Coronary artery (tissue), 2 donors: Measurements from ENCODE around the gene SLC35B1.
A peak's percentile ranks its signal among the peaks of the same experiment; 100 is the strongest.

Experiments
- DNase-seq: peaks from one replicate; pipeline ENCODE4 v3.0.0-alpha.2; 2017; ENCODE audit warnings: low spot score
- H3K27ac ChIP-seq, 2 donors: fragments of 200-600 bp; sonication (generic); one replicate each; pipeline ENCODE4 v1.5.1; 2016 to 2019
- H3K4me3 ChIP-seq: fragments of 200-600 bp; sonication (generic); 2 replicates; pipeline ENCODE4 v1.5.1; 2016; ENCODE audit warnings: mild to moderate bottlenecking, moderate library complexity
- TF ChIP-seq, protein P1 (sequence below): fragments of 200-600 bp; sonication (generic); IDR thresholded peaks from one replicate; pipeline ENCODE4 v1.5.1; 2019; ENCODE audit warnings: antibody characterized with exemption

The SLC35B1 gene

DNA sequence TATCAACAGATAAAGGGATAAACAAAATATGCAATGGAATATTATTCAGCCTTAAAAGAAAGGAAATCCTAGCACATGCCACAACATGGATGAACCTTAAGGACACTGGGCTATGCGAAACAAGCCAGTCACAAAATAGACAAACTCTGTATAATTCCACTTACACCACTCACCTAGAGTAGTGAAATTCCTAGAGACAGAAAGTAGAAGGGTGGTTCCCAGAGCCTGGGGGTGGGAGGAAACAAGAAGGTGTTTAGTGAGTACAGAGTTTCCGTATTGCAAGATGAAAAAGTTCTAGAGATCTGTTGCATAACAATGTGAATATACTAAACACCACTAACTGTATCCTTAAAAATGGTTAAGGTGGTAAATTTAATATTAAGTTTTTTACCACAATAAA lies 39.9 kb downstream of the SLC35B1 start:
- Histone ChIP-seq H3K4me3 (no peak overlapping the region), H3K27ac (no peak overlapping the region)
- TF ChIP-seq, protein P1, sequence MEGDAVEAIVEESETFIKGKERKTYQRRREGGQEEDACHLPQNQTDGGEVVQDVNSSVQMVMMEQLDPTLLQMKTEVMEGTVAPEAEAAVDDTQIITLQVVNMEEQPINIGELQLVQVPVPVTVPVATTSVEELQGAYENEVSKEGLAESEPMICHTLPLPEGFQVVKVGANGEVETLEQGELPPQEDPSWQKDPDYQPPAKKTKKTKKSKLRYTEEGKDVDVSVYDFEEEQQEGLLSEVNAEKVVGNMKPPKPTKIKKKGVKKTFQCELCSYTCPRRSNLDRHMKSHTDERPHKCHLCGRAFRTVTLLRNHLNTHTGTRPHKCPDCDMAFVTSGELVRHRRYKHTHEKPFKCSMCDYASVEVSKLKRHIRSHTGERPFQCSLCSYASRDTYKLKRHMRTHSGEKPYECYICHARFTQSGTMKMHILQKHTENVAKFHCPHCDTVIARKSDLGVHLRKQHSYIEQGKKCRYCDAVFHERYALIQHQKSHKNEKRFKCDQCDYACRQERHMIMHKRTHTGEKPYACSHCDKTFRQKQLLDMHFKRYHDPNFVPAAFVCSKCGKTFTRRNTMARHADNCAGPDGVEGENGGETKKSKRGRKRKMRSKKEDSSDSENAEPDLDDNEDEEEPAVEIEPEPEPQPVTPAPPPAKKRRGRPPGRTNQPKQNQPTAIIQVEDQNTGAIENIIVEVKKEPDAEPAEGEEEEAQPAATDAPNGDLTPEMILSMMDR, result no peak
- DNase-seq, result no peak

DNA sequence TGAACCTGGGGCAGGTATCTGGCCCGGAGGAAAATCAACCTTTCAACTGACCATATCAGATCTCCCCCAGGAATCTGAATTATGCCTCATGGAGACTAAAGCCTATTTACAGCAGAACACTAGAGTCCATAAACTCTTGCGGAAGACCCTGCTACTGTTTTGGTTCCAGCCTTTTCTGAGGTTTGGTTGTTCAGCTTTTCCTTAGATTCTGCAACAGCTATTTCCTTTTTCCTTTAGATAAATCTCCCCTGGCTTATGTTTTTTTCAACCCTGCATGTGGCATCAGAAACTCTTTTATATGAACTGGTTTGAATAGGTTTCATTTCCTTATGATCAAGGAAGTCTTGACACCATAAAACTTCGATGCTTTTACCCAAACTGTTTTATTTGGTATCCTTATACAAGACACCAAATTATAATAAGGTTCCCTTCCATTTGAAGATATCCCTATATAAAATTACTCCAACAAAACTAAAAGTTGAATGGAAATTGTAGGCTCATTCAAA lies 43.0 kb downstream of the SLC35B1 start:
- Histone ChIP-seq H3K4me3 (no peak overlapping the region), H3K27ac (no peak overlapping the region)
- TF ChIP-seq, protein P1, result no peak
- no peak for DNase-seq

DNA sequence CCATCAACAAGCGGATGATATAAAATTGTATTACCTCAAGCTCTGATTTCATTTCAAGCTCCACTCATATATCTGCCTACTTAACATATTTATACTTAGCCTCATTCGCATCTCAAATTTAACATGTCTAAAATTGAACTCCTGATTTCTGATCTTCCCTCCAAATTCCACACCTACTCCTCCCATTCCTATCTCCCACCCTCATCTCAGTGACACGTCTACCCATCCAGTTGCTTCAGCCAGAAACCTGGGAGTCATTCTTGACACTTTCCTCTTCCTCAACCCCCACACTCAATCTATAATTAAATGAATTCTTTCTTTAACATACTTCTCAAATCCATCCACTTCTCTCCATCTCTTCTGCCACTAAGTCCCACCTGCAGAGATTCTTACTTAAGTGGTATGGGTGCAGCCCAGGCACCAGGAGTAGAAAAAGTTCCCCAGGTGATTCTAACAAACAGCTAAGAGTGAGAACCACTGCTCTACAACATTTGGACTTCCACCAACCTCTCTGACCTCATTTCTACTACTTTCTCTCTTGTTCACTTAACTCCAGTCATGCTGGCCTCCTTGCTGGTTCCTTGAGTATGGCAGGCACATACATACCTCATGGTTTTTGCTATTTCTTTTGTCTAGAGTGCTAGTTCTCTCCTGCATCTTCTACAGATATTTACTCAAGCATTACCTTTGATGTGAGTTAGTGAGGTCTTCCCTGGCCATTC lies 47.9 kb downstream of the SLC35B1 start:
- Histone ChIP-seq H3K4me3 (no peak overlapping the region), H3K27ac (no peak overlapping the region)
- no peak for DNase-seq
- TF ChIP-seq, protein P1, result no peak

DNA sequence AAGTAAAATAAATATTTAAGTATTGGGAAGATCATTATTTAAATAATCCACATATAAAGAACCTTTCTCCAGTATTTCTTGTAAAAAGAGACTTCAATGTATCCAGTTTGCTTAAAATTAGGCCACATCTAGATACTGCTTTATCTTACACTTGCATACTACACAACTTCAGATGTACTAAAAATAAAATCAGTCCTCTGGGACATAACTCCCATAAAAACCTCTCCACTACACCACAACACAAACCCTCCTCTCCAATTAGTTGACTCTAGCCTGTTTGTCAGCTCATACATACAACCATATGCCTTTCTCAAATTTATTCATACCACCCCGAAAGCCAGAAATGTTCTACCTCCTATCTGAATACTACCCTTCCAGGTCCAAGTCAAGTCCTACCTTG lies 51.5 kb downstream of the SLC35B1 start:
- TF ChIP-seq, protein P1, result no peak
- H3K27ac ChIP-seq, result peak overlapping the region; percentile 32 to 38
- no peak for DNase-seq
- no peak overlapping the region for H3K4me3 ChIP-seq
